Osteoblast (primary cell): ENCODE data around the gene C3orf52. TPM values are rescaled to one million over a fixed set of nuclear protein-coding genes. Genes with fewer than 3 reads are reported as not detected.

Experiments
- DNase-seq: peaks from one replicate; pipeline ENCODE4 v3.0.0; 2011; ENCODE audit warnings: low spot score, mixed read lengths; ENCODE audit not compliant: insufficient read length; ENCODE audit errors: missing footprints
- H2AFZ ChIP-seq: 2 replicates; pipeline ENCODE4 v1.6.0; 2011; ENCODE audit warnings: mild to moderate bottlenecking, low read length
- H3K27ac ChIP-seq: 2 replicates; pipeline ENCODE4 v1.5.1; 2011; ENCODE audit warnings: mild to moderate bottlenecking, low read depth, low read length, moderate library complexity
- H3K27me3 ChIP-seq: 2 replicates; pipeline ENCODE4 v1.6.0; 2012; ENCODE audit warnings: mild to moderate bottlenecking, control low read depth, inconsistent platforms, low read length, moderate library complexity; ENCODE audit not compliant: insufficient read depth
- H3K36me3 ChIP-seq: 2 replicates; pipeline ENCODE4 v1.5.1; 2011; ENCODE audit warnings: mild to moderate bottlenecking, low read length, control low read depth, moderate library complexity; ENCODE audit not compliant: insufficient read depth
- H3K4me1 ChIP-seq: 2 replicates; pipeline ENCODE4 v1.5.1; 2011; ENCODE audit warnings: mild to moderate bottlenecking, low read length, control low read depth, moderate library complexity; ENCODE audit not compliant: insufficient read depth
- H3K4me2 ChIP-seq: 2 replicates; pipeline ENCODE4 v1.6.0; 2011; ENCODE audit warnings: mild to moderate bottlenecking, low read length; ENCODE audit not compliant: insufficient read depth
- H3K4me3 ChIP-seq: fragments of 200-600 bp; sonication (generic); 3 replicates; pipeline ENCODE4 v1.5.1; 2012; ENCODE audit warnings: mild to moderate bottlenecking, low read length, inconsistent platforms; ENCODE audit not compliant: insufficient read depth
- H3K79me2 ChIP-seq: 2 replicates; pipeline ENCODE4 v1.6.0; 2012; ENCODE audit warnings: mild to moderate bottlenecking, low read length, control low read depth, inconsistent platforms; ENCODE audit not compliant: insufficient read depth
- H3K9me3 ChIP-seq: 2 replicates; pipeline ENCODE4 v1.5.1; 2011; ENCODE audit warnings: low read depth, low read length, control low read depth
- H4K20me1 ChIP-seq: 2 replicates; pipeline ENCODE4 v1.6.0; 2012; ENCODE audit warnings: mild to moderate bottlenecking, low read length, control low read depth; ENCODE audit not compliant: insufficient read depth
- CTCF ChIP-seq: IDR thresholded peaks from 2 replicates; pipeline ENCODE4 v1.5.1; 2011; ENCODE audit warnings: mild to moderate bottlenecking, low read depth, low read length, moderate library complexity; ENCODE audit errors: extremely low read depth
- total RNA-seq: library from RNA; depleted of rRNA; stranded (reverse); fragments of >200 nt; gene quantifications from 2 replicates; pipeline ENCODE4 v1.2.3, GENCODE V29; 2012

The C3orf52 gene
- total RNA-seq, 1 donor = 4.0 TPM

DNA sequence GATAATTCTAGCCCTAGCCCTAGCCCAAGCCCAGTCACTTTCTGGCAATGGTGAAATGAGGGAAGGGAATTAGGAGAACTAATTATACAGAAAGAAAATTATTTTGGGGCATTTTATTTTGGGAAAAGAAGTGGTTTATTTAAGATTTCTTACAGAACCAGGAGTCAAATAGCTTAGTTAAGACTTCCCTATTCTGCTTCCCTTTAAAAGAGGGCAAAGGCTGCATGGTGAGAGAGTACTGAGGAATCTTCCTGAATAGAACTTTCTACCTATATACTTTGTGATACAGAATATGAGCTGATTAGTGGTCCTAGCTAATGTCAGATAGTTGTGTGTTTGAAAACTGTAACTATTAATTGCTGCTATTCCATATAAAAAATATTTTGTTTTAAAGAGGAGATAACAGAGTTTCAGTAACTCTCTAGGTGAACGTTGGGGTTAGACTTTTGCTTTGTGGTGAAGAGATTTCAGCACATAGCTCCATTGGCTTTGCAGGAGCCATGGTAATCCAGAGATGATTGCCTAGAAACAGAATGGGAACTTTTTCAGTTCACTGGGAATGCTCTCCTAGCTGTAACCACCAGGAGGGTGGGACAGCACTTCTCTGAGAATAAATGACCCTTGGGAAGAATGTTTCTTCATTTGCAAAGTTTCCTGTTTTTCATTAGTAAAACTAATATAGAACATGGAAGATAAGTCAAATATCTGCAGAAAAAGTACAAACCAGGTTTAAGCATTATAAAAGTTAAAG is 52.2 kb downstream of the C3orf52 start:
- no peak overlapping the region for H2AFZ ChIP-seq
- H4K20me1 ChIP-seq = no peaks in the 10 kb centered on the region

GRCh38 chr3:112140584-112140983 is 54.4 kb downstream of the C3orf52 start:
- DNase-seq = no peak
- no peak for TF ChIP-seq CTCF

More for the DNA sequence above, 52.2 kb downstream of the C3orf52 start:
- no peak for DNase-seq
- no peaks in the 10 kb centered on the region for H3K36me3 ChIP-seq
- no peaks in the 10 kb centered on the region for H3K9me3 ChIP-seq
- H3K27ac ChIP-seq = no peak overlapping the region
- no peak overlapping the region for H3K4me3 ChIP-seq
- H3K27me3 ChIP-seq = no peaks in the 10 kb centered on the region
- no peak for TF ChIP-seq CTCF
- no peaks in the 10 kb centered on the region for H3K4me1 ChIP-seq
- no peaks in the 10 kb centered on the region for H3K79me2 ChIP-seq
- no peak overlapping the region for H3K4me2 ChIP-seq

DNA sequence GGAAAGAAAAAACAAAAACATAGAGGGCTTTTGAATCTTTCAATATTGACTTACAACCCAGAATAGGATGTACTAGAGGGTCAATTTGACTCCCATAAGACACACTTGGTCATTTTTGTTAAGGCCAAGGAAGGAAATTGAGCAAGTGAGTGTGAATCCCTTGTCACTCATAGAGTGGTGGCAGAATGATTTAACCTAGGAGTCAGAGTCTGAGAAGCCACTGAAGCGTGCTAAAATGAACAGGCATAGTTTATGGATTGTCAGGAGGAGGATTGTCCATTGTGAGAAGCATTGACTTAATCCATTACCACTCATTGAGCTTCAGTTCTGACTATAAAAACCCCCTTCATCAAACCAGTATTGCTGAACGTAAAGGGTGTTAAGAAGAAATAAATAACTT is 55.1 kb downstream of the C3orf52 start:
- DNase-seq = no peak
- no peaks in the 10 kb centered on the region for H3K79me2 ChIP-seq
- H3K4me2 ChIP-seq = no peak overlapping the region
- H3K4me1 ChIP-seq = no peaks in the 10 kb centered on the region
- no peaks in the 10 kb centered on the region for H3K9me3 ChIP-seq
- no peaks in the 10 kb centered on the region for H4K20me1 ChIP-seq
- no peak overlapping the region for H2AFZ ChIP-seq
- no peaks in the 10 kb centered on the region for H3K36me3 ChIP-seq
- H3K27ac ChIP-seq = no peak overlapping the region
- no peak for TF ChIP-seq CTCF
- no peak overlapping the region for H3K4me3 ChIP-seq
- no peaks in the 10 kb centered on the region for H3K27me3 ChIP-seq

More at GRCh38 chr3:112140584-112140983, 54.4 kb downstream of the C3orf52 start:
- no peaks in the 10 kb centered on the region for H3K27me3 ChIP-seq
- H3K4me2 ChIP-seq = no peak overlapping the region
- H3K4me3 ChIP-seq = no peak overlapping the region
- no peaks in the 10 kb centered on the region for H4K20me1 ChIP-seq
- H3K4me1 ChIP-seq = no peaks in the 10 kb centered on the region
- H3K9me3 ChIP-seq = no peaks in the 10 kb centered on the region
- no peak overlapping the region for H2AFZ ChIP-seq
- no peaks in the 10 kb centered on the region for H3K79me2 ChIP-seq
- H3K27ac ChIP-seq = no peak overlapping the region
- H3K36me3 ChIP-seq = no peaks in the 10 kb centered on the region

- DNase-seq = no peak
- no peak for TF ChIP-seq CTCF
Observed at GRCh38 chr3:112143251-112143650, 57.1 kb downstream of the C3orf52 start.

More at GRCh38 chr3:112143251-112143650, 57.1 kb downstream of the C3orf52 start:
- Histone ChIP-seq H3K27ac (no peak overlapping the region), H3K4me3 (no peak overlapping the region), H3K36me3 (no peaks in the 10 kb centered on the region), H3K27me3 (no peaks in the 10 kb centered on the region), H3K4me1 (no peaks in the 10 kb centered on the region), H4K20me1 (no peaks in the 10 kb centered on the region), H3K9me3 (no peaks in the 10 kb centered on the region), H3K79me2 (no peaks in the 10 kb centered on the region), H2AFZ (no peak overlapping the region), H3K4me2 (no peak overlapping the region)
